DMS79 (cell line): Measurements from ENCODE around the gene ARFGAP3.

Experiments used
- DNase-seq: peaks from one replicate; lab custom pipeline; 2025; lab: John Stamatoyannopoulos, UW

Gene ARFGAP3

GRCh38 chr22:42883970-42884369 is 26.9 kb upstream of the ARFGAP3 start:
- no peak for DNase-seq

GRCh38 chr22:42883121-42883520 is 26.0 kb upstream of the ARFGAP3 start:
- no peak for DNase-seq

- DNase-seq = no peak
Measured at GRCh38 chr22:42881982-42882656, 25.0 kb upstream of the ARFGAP3 start.

GRCh38 chr22:42881298-42881697 is 24.2 kb upstream of the ARFGAP3 start:
- no peak for DNase-seq

GRCh38 chr22:42880815-42881214 is 23.7 kb upstream of the ARFGAP3 start:
- no peak for DNase-seq

- no peak for DNase-seq
Measured at GRCh38 chr22:42879371-42880021, 22.4 kb upstream of the ARFGAP3 start.

GRCh38 chr22:42878561-42879305 is 21.7 kb upstream of the ARFGAP3 start:
- no peak for DNase-seq

GRCh38 chr22:42877597-42878340 is 20.7 kb upstream of the ARFGAP3 start:
- DNase-seq = no peak

- no peak for DNase-seq
Measured at GRCh38 chr22:42877158-42877557, 20.1 kb upstream of the ARFGAP3 start.

GRCh38 chr22:42876041-42876440 is 19.0 kb upstream of the ARFGAP3 start:
- DNase-seq = no peak

- DNase-seq = no peak
Measured at GRCh38 chr22:42874010-42874409, 16.9 kb upstream of the ARFGAP3 start.

GRCh38 chr22:42873356-42873755 is 16.3 kb upstream of the ARFGAP3 start:
- no peak for DNase-seq

- no peak for DNase-seq
Measured at GRCh38 chr22:42872821-42873220, 15.7 kb upstream of the ARFGAP3 start.

GRCh38 chr22:42871146-42872050 is 14.3 kb upstream of the ARFGAP3 start:
- DNase-seq = no peak

- DNase-seq = no peak
Measured at GRCh38 chr22:42869888-42870480, 12.9 kb upstream of the ARFGAP3 start.

GRCh38 chr22:42869463-42869862 is 12.4 kb upstream of the ARFGAP3 start:
- no peak for DNase-seq

- DNase-seq = peak; percentile 5
Measured at GRCh38 chr22:42868751-42869251, 11.7 kb upstream of the ARFGAP3 start.

GRCh38 chr22:42866100-42866499 is 9.0 kb upstream of the ARFGAP3 start:
- DNase-seq = no peak

- no peak for DNase-seq
Measured at GRCh38 chr22:42865536-42865935, 8.5 kb upstream of the ARFGAP3 start.

GRCh38 chr22:42863349-42863961 is 6.4 kb upstream of the ARFGAP3 start:
- no peak for DNase-seq
